ENCODE measurements around the gene SERPIND1.
"Not testable (repeated sequence)": the region's sequence is repeated elsewhere in the genome, so short reads cannot be mapped to it uniquely, and the experiment has no call there.

The SERPIND1 gene, protein sequence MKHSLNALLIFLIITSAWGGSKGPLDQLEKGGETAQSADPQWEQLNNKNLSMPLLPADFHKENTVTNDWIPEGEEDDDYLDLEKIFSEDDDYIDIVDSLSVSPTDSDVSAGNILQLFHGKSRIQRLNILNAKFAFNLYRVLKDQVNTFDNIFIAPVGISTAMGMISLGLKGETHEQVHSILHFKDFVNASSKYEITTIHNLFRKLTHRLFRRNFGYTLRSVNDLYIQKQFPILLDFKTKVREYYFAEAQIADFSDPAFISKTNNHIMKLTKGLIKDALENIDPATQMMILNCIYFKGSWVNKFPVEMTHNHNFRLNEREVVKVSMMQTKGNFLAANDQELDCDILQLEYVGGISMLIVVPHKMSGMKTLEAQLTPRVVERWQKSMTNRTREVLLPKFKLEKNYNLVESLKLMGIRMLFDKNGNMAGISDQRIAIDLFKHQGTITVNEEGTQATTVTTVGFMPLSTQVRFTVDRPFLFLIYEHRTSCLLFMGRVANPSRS

DNA sequence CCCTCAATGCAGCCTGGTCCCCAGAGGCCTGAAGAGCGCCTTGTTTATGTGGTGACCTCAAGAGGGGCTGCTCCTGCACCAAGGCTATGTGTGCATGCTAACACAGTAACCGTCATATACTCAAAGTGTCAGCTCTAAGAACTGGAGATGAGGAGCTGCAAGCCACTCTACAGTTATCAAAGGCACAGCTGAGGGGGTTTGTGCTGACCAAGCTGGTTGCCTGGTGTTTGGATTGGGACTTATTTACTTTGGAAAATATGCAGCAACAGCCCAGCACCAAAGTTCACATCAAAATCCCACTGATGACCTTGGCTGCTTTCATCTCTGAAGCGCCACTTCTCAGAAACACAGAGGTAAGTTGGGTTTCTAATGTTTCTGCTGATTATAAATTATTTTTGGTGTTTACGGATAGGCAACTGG, at the start of gene SERPIND1:
Gene SERPIND1 (plus strand): TSS at position 321 of the 420 bp plus-strand sequence. CDS start 5,200 bp downstream, outside the sequence.
- no peak for DNase-seq

DNA sequence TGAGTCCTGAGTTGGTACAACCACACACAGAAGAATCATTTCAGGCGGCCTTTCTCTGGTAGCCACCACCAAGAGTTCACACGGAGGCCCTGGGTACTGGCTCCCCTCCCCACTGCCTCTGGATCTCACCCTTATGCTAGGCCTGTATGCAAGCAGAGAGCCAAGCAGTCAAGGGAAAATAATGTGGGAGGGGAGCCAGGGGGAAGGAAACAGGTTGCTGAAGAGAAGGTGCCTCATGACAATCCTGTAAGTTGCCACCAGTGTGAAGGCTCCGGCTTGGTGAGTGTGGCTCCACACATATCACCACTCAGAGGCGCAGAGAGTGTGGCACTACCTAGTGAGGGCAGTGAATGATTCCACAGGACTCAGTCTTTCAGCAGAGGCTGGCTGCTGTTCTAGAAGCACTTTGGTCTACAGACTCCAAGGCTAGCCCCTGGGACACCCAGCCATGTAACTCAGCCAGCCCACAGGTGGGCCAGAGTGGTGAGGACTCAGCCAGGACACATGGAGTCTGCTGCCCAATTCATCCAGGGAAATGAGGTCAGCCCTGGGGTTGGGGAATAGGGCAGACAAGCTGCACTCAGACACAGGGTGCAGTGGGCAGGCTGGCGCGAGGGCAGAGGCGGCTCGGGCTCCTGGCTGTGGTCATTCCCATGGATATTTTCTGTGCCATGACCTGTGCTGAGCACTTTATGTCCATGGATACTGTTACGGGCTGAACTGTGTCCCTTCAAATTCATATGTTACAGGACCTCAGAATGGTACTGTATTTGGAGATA, 49.0 kb upstream of the SERPIND1 start:
- no peak for DNase-seq

DNA sequence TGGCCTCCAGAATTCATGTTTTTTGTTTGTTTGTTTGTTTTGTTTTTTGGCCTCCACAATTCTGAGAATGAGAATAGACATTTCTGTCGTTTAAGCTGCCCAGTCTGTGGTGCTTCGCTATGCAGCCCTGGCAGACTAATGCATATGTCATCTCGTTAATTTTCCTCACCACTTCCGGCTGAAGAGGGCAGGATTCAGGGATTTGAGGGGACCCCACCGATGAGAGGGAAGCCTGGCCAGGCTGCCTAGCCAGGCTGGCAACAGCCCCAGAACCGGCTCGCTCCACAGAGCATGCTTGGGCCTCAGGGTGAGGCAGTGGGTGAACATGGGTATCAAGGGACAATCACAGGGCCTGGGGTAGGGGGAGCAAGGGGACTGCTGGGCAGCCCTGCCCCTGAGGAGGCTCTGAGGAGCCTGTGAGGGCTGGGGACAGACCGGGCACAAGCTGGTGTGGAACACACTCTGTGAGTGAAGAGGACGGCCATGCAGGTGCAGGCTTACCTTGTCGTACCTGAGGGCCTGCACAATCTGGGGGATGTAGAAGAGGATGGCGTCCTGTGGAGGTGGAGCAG, 47.8 kb upstream of the SERPIND1 start:
- DNase-seq = no peak

DNA sequence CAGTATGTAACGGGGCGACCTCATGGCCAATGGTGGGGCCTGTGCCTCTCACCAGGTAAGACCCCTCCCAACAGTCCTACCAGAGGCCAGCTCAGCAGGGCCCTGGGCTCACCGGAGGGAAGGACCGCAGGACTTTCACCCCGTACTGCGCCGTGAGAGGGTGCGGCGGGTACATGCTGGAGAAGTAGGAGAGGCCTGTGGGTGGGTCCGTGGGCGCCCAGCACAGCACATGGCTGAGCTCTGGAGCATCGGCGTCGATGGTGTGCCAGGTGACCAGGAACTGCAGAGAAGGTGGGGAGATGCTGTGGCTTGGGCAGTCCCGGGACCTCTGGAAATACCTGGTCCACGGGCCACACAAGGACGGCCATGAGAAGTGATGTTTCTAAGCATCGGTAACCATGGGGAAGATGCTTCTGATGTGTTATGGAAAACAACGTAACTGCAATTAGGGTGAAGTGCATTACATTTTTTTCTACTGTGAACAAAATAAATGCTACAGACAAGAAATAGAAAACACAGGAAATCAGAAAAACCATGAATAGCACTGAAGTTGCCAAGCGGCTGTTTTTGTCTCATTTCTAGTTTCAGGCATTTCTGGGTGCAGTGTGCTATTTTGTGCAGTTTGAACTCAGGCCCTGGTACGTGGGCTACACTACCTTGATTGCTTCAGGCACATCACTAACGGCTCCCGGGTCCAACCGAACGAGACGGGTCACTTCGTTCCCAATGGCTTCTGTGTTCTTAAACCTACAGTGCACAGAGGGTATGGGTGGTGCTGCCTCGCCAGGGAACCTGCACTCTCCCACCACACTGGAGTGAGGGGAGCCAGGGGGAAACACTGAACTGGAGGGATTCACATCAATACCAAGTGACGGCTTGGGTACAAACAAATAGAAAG, 46.5 kb upstream of the SERPIND1 start:
- no peak for DNase-seq

DNA sequence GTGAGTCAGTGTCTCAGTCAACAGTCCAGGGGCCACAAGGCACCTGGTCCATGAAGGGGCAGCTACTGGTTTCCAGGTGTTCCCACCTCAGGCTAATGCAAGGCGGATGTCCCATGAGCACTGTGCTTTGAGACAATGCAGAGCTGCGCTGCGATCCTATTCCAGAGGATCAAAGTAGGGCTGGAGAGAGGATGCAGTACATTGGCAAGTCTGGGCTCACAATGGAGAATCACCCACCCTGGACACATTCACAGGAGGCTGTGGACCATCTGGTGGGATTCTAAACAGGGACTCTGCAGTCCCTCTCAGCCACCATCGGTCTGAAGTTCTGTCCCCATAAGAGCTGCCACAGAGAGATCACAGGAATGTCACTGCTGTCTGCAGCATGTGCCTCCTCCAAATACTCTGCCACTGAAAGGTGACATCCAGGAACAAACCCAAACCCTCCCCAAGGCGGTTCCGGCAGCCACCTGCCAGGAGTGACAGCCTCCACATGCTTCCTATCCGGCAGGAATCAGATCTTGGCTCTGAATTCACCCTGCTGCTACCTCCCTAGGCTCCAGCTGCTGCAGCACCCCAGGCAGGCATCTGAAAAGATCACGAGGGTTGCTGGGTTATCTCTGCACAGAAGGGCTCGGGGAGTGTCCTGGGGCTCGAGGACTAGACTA, 45.3 kb upstream of the SERPIND1 start:
- DNase-seq = no peak

DNA sequence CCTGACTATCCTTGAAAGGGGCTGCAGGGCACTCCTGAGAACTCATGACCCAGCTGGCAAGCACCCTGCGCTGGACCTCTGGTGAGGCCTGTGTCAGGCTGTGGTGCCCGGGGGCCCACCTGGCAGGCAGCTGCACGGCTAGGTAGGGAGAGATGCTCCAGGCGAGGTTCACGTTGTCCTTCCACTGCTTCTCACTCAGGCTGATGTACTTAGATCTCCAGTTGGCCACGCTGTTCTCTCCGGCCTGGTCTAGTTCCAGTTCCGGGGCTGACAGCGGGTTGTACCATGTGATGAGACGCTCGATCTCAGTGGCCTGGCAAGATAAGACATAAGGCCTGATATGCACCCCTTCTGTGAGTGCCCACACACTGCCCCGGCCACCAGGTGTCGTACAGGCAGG, 44.7 kb upstream of the SERPIND1 start:
- DNase-seq = no peak

DNA sequence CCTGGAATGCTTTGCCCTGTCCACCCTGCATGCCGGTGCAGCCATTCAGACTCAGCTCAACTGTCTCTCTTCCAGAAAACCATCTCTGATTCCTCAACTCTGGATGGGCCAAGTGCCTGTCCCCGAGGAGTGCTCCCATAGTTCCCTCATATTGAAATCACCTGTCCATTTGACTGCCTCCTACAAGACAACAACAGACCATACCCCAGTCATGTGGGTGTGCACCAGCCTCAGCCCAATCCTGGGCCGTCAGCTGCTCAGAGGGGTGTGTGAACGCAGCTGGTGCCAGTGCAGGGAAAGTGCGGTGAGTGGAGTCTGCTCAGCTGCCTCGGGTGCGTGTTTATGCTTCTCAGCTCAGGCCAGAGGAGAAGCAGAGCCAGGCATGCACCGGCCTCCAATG, 41.5 kb upstream of the SERPIND1 start:
- not testable (repeated sequence) for DNase-seq

DNA sequence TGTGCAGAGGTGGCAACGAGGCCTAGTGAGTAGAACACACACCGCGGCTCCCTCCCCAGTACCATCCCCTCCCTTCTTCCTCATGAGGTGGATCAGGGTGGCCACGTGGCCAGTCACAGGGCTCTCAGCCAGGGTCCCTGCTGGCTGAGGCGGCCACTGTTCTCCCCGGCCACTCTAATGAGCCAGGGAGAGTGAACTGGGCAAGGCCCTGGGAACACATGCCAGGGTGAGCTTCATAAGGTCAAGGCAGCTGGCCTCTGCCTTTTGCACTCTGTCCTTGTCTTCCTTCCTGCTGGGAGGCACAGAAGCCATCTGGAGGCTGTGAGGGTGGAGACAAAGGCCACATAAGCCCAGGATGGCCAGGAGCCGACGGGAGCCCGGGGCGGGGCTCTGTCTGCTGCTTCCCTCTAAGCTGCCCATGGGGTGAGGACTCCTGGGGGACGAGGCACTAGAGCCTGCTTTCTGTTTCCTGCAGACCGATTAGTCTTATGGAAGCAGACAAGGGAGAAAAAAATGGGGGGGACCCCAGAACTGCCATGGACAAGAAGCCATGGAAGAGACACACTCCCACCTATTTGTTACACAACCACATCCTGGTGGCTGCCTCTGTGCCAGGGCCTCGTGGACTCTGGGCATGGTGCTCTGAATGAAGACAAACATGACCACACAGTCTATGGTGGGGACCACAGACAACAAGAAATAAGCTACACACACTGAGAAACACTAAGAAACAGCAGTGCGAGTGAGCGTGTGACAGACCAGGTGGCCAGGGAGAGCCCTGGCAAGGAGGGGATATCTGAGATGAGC, 38.4 kb upstream of the SERPIND1 start:
- not testable (repeated sequence) for DNase-seq

DNA sequence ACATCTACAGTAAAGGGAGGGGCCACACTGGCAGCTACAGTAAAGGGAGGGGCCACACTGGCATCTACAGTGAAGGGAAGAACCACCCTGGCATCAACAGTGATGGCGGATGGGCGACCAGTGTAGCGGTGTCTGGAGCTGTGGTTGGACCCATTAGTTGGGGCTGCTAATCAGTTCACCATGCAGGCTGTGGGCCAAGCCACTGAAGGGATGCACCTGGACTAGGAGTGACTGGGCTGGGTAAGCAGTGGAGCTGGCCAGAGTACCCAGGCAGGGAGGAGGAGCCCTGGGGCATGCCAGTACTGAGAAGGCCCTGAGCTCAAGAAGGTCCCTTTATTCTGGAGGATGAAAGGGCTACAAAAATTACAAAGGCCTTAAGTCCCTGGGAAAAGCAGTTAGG, 37.0 kb upstream of the SERPIND1 start:
- not testable (repeated sequence) for DNase-seq

DNA sequence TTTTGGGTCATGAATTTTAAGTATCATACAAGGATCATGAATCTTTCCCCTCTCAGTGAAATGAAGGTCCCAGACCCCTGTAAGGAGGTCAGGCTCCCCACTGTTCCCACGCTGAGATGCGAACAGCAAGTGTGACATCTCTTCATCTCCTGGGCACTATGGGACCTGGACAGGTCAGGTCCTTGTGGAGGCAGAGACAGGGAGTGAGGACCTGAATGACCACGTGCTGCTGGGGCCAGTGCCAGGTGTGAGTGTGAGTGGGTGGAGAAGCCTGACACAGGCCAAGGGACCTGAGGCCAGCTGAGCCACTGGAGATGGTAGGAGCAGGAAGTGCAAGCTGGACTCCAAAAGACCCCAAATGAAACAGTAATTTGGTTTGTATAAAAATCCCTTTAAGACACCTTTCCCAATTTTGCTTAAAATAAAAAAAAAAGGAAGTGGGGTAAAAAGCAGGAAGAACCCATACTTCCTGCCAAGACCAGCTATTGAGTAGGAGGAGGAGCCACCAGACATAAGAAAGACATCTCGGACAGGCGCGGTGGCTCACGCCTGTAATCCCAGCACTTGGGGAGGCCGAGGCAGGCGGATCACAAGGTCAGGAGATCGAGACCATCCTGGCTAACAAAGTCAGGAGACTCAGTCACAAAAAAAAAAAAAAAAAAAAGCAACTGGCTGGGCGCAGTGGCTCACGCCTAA, 35.4 kb upstream of the SERPIND1 start:
- DNase-seq = no peak

DNA sequence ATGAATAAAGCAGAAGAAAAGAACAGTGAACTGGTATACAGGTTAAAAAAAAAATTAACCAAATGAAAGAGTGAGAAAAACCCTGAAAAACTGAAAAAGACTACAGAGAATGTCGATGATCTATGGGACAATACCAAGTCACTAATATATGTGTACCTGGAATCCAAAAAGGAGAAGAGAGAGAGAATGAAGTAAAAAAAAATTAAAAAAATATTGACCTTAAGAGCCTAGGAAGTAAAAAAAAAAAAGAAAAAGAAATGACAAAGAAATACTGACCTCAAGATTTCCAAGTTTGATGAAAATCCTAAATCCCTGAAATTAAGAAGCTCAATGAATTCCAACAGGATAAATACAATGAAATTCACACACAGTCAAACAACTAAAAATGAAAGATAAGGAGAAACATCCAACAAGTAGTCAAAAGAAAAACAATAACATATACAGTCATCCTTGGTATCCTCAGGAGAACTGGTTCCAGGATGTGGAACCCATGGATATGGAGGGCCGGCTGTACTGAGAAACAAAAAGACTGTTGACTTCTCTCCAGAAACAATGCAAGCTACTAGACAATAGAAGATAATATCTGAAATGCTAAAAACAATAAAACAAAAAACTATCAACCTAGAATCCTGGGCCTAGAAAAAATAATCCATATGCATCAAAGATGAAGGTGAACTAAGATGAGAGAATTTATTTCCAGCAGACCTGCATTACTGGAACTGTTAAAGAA, 33.5 kb upstream of the SERPIND1 start:
- no peak for DNase-seq

DNA sequence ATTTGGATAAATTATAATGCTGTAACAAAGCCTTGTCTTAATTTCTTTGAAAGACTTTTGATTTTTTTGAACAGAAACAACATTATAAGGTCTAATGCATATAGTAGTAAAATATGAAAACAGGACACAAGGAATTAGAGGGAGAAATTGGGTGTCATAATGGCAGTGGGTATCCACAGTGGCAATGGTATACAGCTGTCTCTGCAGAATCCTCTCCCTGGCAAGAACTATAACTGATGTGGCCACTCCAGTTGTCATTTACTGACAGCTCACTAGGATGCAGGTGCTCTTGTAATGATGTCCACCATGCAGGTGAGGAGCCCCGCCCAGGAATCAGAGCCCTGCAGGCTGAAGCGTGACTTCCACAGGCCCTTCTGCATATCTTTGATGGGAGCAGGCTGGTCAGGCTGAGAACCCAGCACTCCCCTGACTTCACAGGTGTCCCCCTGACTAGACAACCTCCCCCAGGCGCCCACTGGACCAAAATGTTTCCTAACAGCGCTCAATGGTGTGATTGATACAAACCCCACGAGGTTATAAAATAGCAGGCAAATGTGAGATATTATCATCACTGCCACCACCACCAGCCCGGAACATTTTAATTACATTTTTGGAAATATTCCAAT, 32.8 kb upstream of the SERPIND1 start:
- DNase-seq = no peak

DNA sequence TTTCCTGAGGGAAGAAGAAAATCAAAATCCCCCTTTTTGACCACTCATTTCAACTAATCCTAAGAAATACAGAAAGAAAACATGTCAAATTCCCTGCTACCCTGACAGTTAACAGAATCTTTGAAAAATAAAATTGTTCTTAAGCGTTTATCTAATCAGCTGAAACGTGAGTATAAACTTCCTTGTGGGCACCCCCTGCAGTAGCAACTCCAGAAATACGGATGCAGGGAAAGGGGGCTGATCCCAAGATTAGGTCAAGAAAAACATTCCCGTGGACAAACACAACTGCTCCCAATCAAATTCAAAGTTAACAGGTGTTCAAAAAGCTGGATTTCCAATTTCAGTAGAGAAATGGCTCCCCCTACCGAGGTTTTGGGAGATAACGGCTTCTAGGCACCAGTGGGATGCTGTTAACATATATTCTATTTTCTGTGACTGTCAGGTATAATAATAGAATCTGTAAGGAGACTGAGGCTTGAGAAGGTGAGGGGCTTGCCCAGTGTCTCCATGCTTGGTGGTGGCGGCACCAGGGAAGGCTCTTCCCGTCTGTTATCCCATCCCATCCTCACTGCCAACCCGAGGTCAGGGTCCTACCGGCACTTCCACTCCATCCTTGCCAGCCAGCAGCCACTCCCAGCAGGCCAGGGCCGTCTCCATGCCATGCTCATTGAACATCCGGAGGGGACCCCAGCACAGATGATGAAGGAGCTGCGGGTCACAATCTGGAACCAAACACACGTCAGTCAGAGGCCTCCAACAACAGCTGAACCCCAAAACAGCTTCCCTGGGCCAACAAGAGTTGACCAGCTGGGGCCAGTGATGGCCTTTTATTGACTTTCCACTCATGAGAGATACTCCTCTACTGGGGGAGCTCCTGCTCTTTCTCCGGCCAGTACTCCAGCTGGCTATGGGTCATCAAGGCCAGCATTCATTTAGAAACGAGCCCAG, 32.0 kb upstream of the SERPIND1 start:
- DNase-seq = no peak

DNA sequence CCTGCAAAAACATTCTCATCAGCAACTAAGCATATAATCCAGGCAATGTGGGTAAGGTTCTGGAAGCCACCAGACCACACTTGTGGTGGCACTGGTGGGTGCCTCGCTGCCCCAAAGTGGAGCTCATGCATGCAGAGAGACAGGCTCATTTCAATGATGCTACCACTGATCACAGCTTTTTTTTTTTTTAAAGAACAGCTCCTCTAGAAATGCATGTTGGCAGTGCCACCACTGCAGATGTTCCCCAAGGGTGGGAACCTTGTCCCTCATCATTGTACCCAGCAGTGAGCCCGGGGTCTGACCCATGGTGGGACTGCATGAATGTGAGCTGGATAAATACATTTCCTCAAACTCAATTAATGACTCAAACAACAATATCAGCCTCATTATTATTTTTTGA, 31.1 kb upstream of the SERPIND1 start:
- no peak for DNase-seq

DNA sequence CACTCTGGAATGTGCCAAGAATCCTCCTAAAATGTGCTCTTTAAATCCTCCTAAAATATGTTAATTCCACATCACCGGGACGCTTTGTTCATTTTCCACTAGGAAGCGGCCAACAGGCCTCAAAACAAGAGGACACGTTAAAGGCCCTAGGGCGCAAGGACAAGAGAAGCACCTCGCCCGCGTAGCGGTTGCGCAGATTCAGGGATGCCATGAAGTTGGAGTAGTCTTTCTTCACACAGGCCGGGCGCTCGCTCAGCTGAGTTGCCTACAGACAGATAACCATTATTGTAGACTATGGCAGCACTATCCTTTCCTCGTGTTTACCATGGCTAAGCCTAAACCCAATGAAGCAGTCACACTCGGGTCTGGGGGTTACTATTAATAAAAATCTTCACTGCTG, 29.5 kb upstream of the SERPIND1 start:
- no peak for DNase-seq

DNA sequence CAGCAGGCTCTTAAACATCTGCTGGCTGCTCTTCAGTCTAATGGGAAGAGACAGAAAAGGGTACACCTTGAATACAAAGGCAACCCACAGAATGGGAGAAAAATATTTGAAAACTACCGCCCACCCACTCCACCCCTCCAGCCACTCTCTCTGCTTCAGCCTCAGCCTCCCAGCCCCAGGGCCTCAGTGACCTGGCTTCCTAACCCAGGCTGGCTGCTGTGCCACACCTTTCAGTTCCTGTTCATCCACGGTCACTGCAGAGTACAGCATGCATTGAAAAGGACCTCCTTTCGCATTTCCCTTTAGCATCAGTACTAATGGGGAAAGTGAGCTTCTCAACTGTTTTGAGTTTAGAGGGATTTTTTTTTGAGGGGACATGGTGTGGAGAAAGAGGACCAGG, 28.8 kb upstream of the SERPIND1 start:
- DNase-seq = no peak

DNA sequence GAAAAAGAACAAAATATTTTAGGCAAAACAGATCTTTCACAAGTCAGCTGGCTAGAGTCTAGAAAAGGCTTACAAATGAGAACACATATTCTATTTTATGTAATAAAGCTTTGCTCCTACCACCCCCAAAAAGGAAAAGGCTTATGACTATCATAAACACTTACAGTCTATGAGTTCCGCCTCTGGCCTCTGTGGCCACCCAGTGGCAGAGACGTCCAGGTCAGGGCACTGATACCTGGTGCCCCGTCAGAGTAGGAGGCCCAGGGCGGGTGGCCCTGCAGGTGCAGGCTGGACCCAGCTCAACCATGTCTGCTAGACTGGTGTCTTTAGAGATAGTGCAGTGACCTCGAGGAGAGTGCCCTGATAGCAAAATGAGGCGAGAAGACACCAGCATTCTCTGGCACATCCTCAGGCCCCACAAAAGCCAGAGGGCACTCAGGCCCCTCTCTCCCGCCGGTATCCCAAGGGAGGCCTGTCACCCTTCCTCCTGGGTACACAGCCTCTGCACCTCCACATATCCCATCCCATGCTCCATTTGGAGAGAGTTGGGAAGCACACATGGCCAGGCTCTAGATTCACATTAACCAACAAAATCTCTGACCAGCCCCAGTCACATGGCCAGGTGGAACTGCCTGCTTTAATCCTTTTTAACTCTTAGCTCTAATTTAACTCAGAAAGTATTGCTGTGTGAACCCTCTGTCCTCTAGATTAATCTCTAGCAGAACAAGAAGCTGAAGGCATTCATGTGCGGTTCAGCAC, 27.3 kb upstream of the SERPIND1 start:
- DNase-seq = no peak
